Glutamatergic neuron (in vitro differentiated cells): ENCODE measurements around the gene GAB2. TPM values are rescaled to one million over a fixed set of nuclear protein-coding genes. Genes with fewer than 3 reads are reported as not detected.

Source experiments
- DNase-seq: peaks from one replicate; pipeline ENCODE4 v3.0.0; 2022
- H3K27ac Mint-ChIP-seq: one replicate; pipeline ENCODE4 v1.8.0; 2020; ENCODE audit warnings: mild to moderate bottlenecking, mixed read lengths, inconsistent platforms; ENCODE audit not compliant: unreplicated experiment
- H3K27me3 Mint-ChIP-seq: one replicate; pipeline ENCODE4 v1.8.0; 2020; ENCODE audit warnings: mild to moderate bottlenecking, moderate library complexity, mixed read lengths, inconsistent platforms; ENCODE audit not compliant: unreplicated experiment
- H3K36me3 Mint-ChIP-seq: one replicate; pipeline ENCODE4 v1.8.0; 2020; ENCODE audit warnings: mild to moderate bottlenecking, mixed read lengths, inconsistent platforms; ENCODE audit not compliant: unreplicated experiment
- H3K4me1 Mint-ChIP-seq: one replicate; pipeline ENCODE4 v1.8.0; 2020; ENCODE audit warnings: mild to moderate bottlenecking, low read depth, mixed read lengths, inconsistent platforms; ENCODE audit not compliant: unreplicated experiment
- H3K4me3 Mint-ChIP-seq: one replicate; pipeline ENCODE4 v1.8.0; 2020; ENCODE audit warnings: mild to moderate bottlenecking, mixed read lengths, inconsistent platforms; ENCODE audit not compliant: unreplicated experiment
- H3K9me3 Mint-ChIP-seq: one replicate; pipeline ENCODE4 v1.8.0; 2020; ENCODE audit warnings: mild to moderate bottlenecking, moderate library complexity, mixed read lengths, inconsistent platforms; ENCODE audit not compliant: unreplicated experiment
- total RNA-seq: library from RNA; stranded (reverse); fragmentation: NEBNext Ultra II Directional; extraction: Animal tissue kit (Norgen Biotek cat#: 25700); gene quantifications from one replicate; pipeline ENCODE4 v1.2.1, GENCODE V29; 2021; ENCODE audit not compliant: unreplicated experiment
- TF ChIP-seq, protein P1 (sequence below): fragments of 200-600 bp; sonication (generic); IDR thresholded peaks from one replicate; pipeline ENCODE4 v1.5.0; 2021; ENCODE audit not compliant: partially characterized antibody, unreplicated experiment

The GAB2 gene
- total RNA-seq, 1 donor from 2014 or later = 87.9 TPM

DNA sequence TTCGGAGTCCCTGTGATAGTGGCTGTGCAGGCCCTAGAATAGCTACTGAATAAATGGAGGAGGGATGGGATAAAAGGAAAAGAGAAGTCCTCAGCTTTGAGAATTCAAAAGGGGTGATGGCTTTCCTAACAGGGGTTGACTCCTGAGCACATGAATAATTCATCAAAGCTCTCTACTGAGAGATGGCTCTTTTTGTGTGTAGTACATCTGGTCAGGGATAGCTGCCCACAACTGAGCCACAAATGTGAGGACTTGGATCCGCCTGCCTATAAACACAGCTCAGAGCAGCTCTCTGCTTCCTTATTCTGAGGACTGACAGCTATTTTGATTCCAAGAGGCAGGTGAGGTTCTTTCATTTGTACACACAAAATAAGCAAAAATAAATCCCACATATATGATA lies 146.6 kb downstream of the GAB2 start:
- Mint-ChIP-seq H3K4me3 (no peak overlapping the region), H3K4me1 (peaks cover 9% of the 10 kb centered on the region), H3K36me3 (peaks cover 35% of the 10 kb centered on the region), H3K27ac (no peak overlapping the region), H3K27me3 (peaks cover 2% of the 10 kb centered on the region), H3K9me3 (peaks cover 13% of the 10 kb centered on the region)
- TF ChIP-seq, protein P1, sequence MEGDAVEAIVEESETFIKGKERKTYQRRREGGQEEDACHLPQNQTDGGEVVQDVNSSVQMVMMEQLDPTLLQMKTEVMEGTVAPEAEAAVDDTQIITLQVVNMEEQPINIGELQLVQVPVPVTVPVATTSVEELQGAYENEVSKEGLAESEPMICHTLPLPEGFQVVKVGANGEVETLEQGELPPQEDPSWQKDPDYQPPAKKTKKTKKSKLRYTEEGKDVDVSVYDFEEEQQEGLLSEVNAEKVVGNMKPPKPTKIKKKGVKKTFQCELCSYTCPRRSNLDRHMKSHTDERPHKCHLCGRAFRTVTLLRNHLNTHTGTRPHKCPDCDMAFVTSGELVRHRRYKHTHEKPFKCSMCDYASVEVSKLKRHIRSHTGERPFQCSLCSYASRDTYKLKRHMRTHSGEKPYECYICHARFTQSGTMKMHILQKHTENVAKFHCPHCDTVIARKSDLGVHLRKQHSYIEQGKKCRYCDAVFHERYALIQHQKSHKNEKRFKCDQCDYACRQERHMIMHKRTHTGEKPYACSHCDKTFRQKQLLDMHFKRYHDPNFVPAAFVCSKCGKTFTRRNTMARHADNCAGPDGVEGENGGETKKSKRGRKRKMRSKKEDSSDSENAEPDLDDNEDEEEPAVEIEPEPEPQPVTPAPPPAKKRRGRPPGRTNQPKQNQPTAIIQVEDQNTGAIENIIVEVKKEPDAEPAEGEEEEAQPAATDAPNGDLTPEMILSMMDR = no peak
- DNase-seq = no peak

DNA sequence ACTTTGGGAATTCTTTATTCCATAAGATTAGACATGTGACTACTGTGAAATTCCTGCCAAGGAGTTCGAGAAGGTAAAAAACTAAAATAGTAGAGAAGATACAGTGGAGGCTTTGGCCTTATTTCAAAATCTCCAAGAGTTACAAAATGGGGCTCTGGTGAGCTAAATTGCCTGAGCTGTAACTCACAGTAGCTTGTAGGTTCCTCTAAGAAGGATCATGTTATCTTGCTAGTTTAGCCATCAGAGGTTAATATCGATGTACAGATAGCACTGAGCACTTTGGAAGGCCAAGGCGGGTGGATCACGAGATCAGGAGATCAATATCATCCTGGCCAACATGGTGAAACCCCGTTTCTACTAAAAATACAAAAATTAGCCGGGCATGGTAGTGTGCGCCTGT lies 147.8 kb downstream of the GAB2 start:
- Mint-ChIP-seq H3K27me3 (peaks cover 2% of the 10 kb centered on the region), H3K4me1 (peaks cover 9% of the 10 kb centered on the region), H3K27ac (no peak overlapping the region), H3K36me3 (peaks cover 35% of the 10 kb centered on the region), H3K9me3 (peaks cover 13% of the 10 kb centered on the region), H3K4me3 (no peak overlapping the region)
- TF ChIP-seq, protein P1 = no peak
- DNase-seq = no peak

DNA sequence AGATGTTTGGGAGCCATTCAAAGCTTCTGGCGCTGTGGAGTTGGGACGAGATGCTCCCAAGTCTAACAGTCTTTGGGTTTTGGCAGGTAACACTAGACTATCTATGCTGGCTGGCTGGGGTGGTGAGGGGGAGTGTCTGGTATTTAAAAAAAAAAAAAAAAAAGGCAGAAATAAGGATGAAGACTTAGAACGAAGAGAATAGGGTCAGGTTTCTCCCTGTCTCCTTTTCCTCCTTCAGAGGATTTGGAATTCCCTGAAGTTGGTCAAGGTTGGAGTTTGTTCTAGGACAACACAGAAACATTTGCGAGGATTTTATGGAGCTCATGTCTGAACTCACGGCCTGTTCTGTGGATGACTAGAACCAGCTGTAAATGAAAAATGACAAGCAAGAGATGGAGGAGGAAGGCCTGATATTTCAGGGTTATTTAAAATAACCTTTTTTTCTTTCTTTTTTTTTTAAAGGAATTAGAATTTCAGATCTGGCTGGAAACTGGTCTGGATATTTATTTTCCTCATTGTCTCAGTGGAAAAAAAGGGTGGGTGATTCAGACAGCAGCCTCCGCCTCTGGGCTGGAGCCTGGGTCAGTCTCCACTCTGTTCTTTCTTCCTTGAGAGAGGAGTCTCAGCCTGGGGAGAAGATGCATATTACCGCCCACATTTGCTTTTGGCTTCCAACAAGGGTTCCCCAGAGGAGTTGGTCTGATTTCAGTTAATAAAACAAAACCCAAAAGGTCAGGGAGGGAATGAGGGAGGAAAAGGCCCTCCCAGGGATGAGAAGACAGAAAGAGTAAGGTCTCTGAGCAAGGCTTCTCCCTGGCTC lies 148.8 kb downstream of the GAB2 start:
- Mint-ChIP-seq H3K4me3 (no peak overlapping the region), H3K27ac (no peak overlapping the region), H3K9me3 (peaks cover 9% of the 10 kb centered on the region), H3K27me3 (peaks cover 2% of the 10 kb centered on the region), H3K4me1 (peaks cover 9% of the 10 kb centered on the region), H3K36me3 (peaks cover 30% of the 10 kb centered on the region)
- TF ChIP-seq, protein P1 = no peak
- no peak for DNase-seq

DNA sequence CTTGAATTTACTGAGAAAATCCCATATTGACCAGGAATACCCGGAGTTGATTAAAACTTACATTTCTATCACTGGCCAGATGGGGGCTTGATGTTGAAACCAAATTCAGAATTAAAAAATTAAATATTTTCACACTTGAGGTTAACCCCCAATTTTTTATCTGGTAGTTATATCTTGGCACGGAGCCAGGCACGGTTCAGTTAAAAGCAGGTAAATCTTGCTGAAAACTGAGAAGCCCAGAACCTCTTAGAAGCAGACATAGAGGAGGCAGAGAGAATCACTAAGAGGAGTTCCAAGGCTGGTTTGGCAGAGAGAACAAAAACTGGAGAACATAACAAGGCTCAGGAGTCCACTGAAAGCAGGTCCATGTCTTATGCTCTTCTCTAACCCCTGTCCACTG lies 151.2 kb downstream of the GAB2 start:
- no peak overlapping the region for H3K4me3 Mint-ChIP-seq
- peaks cover 7% of the 10 kb centered on the region for H3K36me3 Mint-ChIP-seq
- H3K9me3 Mint-ChIP-seq = peaks cover 6% of the 10 kb centered on the region
- H3K27me3 Mint-ChIP-seq = peaks cover 2% of the 10 kb centered on the region
- TF ChIP-seq, protein P1 = no peak
- H3K27ac Mint-ChIP-seq = no peak overlapping the region
- no peak for DNase-seq
- peaks cover 19% of the 10 kb centered on the region for H3K4me1 Mint-ChIP-seq

DNA sequence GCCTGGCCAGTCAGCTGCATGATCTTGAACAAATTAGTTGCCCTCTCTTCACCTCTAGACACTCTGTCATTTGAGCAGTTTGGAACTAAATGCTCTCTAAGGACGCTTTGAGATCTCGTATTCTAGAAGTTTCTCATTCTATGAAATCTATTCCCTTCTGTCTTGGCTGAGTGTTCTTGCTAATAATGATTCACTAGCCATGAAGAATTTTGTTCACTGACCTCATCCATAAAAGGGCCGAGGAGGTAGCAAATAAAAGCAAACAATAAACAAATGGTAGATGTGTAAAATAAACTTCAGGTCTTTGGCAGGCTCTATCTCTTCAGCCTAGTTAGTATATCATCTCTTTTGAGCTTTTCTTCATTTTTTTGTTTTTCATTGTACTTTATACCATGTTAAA lies 152.3 kb downstream of the GAB2 start:
- Mint-ChIP-seq H3K4me1 (peaks cover 23% of the 10 kb centered on the region), H3K27me3 (peaks cover 2% of the 10 kb centered on the region), H3K27ac (no peak overlapping the region), H3K9me3 (peaks cover 8% of the 10 kb centered on the region), H3K36me3 (peaks cover 5% of the 10 kb centered on the region), H3K4me3 (no peak overlapping the region)
- DNase-seq = no peak
- TF ChIP-seq, protein P1 = no peak
